Measurements from ENCODE around the gene DCAF12L2. TPM values are rescaled to one million over a fixed set of nuclear protein-coding genes. Genes with fewer than 3 reads are reported as not detected.

The DCAF12L2 gene
- 0.05 to 0.14 TPM (median 0.09 TPM) in 4 of 5 replicates, not detected in the other for total RNA-seq (2022; extraction: Qiagen RNA extraction; ENCODE audit: low read depth)

DNA sequence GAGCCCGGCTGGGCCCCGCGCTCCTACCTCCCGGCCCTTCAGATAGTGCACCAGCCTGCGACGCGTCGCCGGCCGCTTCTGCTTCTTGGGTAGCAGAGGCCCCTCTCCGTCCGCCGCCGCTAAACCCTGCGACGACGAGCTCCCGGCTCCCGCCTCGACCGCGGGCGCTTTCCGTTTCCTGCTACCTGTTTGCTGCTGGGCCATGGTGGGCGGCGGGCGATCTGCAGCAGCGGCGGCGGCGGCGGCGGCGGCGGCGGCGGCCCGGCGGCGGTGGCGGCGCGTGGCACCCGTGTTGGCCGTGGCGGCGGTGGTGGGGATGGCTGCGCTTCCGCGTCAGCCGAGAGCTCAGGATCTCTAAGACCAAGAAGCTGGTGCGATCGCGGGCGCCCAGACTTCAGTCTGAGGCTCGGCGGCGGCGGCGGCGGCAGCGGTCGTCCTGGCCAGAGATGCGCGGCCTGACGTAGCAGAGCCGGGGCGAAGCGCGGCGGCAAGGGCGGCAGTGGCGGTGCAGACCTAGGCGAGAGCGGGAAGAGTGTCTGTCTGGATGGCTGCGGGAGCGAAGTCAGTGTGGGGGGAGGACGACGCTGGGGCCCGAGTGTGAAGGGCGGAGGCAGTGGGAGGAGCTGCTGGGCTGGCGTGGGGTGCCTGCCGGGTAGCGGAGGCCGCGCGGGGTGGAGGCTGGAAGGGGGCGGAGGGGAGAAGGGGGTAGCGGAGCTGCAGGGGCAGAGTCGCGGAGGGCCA, at the start of gene DCAF12L2:
TSS of gene DCAF12L2 (minus strand) at position 569 of the 741 bp plus-strand sequence. CDS start at position 204, 365 bp downstream.

Measured in A549 treated with GW870086 at 1 μM for 4 hours (cell line).